Measurements from ENCODE around the gene CCDC68.
"Not testable (repeated sequence)": the region's sequence is repeated elsewhere in the genome, so short reads cannot be mapped to it uniquely, and the experiment has no call there.

The CCDC68 gene

GRCh38 chr18:54981076-54981475 lies 21.8 kb upstream of the CCDC68 start:
- TF ChIP-seq CTCF (IDR thresholded peaks at IDR 0.05; ENCODE audit: control insufficient read depth, extremely low read depth, insufficient read depth), result no peak
- no peak overlapping the region for H3K4me3 ChIP-seq (ENCODE audit: low read depth, low read length)
- no peak for DNase-seq (ENCODE audit: low read depth)

DNA sequence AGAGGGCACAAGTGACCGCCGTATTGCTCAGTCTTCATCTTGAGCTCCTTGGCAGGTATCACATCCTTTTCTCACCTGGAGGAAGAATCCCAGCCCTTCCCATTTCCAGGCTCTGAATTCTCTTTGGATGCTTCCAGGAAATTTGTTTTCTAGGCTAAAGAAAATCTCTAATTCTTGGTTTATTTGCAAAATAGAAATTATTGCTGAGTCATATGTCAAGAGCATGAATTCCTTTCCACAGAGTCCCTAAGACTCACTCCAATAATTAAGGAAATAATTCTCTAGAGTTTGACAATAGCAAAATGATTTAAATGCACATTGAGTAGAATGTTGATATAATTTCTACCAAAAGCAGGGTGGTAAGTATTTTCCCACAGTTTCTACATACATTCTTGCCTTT lies 16.3 kb upstream of the CCDC68 start:
- TF ChIP-seq CTCF (IDR thresholded peaks at IDR 0.05; ENCODE audit: control insufficient read depth, extremely low read depth, insufficient read depth), result no peak
- no peak for DNase-seq (ENCODE audit: low read depth)
- H3K4me3 ChIP-seq (ENCODE audit: low read depth, low read length), result no peak overlapping the region

GRCh38 chr18:54973046-54973445 lies 13.8 kb upstream of the CCDC68 start:
- DNase-seq (ENCODE audit: low read depth), result no peak
- no peak for TF ChIP-seq CTCF (IDR thresholded peaks at IDR 0.05; ENCODE audit: control insufficient read depth, extremely low read depth, insufficient read depth)

GRCh38 chr18:54968807-54969206 lies 9.5 kb upstream of the CCDC68 start:
- DNase-seq (ENCODE audit: low read depth), result no peak
- H3K4me3 ChIP-seq (ENCODE audit: low read depth, low read length), result no peak overlapping the region
- no peak for TF ChIP-seq CTCF (IDR thresholded peaks at IDR 0.05; ENCODE audit: control insufficient read depth, extremely low read depth, insufficient read depth)

More at GRCh38 chr18:54973046-54973445, 13.8 kb upstream of the CCDC68 start:
- H3K4me3 ChIP-seq (ENCODE audit: low read depth, low read length), result no peak overlapping the region

DNA sequence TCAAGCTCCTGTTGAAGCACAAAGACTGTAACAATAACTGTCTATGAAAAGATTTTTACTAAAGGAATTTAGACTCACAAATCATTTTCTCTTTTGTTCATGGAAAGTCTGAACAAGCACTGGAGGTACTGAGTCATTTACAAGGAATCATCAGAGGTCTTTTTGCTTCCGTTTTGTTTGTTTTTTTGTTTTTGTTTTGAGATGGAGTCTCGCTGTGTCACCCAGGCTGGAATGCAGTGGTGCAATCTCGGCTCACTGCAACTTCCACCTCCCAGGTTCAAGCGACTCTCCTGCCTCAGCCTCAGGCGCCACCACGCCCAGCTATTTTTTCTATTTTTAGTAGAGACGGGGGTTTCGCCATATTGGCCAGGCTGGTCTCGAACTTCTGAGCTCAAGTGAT lies 9.0 kb upstream of the CCDC68 start:
- H3K4me3 ChIP-seq (ENCODE audit: low read depth, low read length); DNase-seq (ENCODE audit: low read depth): not testable (repeated sequence)

DNA sequence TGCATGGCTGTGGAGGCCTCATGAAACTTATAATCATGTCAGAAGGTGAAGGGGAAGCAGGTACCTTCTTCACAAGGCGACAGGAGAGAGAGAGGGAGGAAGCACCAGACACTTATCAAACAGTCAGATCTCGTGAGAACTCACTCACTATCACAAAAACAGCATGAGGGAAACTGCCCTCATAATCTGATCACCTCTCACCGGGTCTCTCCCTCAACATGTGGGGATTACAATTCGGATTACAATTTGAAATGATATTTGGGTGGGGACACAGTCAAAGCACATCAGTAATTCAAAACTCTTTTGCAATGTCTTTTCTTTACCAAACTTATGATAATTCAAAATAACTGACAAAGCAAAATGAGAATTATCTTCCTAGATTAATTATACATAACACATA lies 8.5 kb upstream of the CCDC68 start:
- TF ChIP-seq CTCF (IDR thresholded peaks at IDR 0.05; ENCODE audit: control insufficient read depth, extremely low read depth, insufficient read depth), result no peak
- DNase-seq (ENCODE audit: low read depth), result no peak
- no peak overlapping the region for H3K4me3 ChIP-seq (ENCODE audit: low read depth, low read length)

- TF ChIP-seq CTCF (IDR thresholded peaks at IDR 0.05; ENCODE audit: control insufficient read depth, extremely low read depth, insufficient read depth), result no peak
- DNase-seq (ENCODE audit: low read depth), result no peak
- no peak overlapping the region for H3K4me3 ChIP-seq (ENCODE audit: low read depth, low read length)
Observed at GRCh38 chr18:54964741-54965140, 5.5 kb upstream of the CCDC68 start.

Data from LNCaP clone FGC (cell line).